Uterus (tissue), 4 donors: ENCODE data around the gene PDK2. TPM values are rescaled to one million over a fixed set of nuclear protein-coding genes. Genes with fewer than 3 reads are reported as not detected.
"Not testable (repeated sequence)": the region's sequence is repeated elsewhere in the genome, so short reads cannot be mapped to it uniquely, and the experiment has no call there.

Experiments
- DNase-seq, 2 donors: peaks; one replicate each; pipeline ENCODE4 v3.0.0-alpha.2; 2019 to 2020
- H3K27ac ChIP-seq, 2 donors: fragments of 200-600 bp; sonication (generic); 1 replicate in 1 of 2; 2 replicates in 1 of 2; pipeline ENCODE4 v1.5.1; 2016 to 2018
- H3K27me3 ChIP-seq, 2 donors: fragments of 200-600 bp; sonication (generic); one replicate each; pipeline ENCODE4 v1.5.1; 2018 to 2019; ENCODE audit warnings: control low read depth in 1 of 2
- H3K36me3 ChIP-seq, 2 donors: fragments of 200-600 bp; sonication (generic); one replicate each; pipeline ENCODE4 v1.5.1; 2019; ENCODE audit warnings: control low read depth in 1 of 2
- H3K4me1 ChIP-seq, 2 donors: fragments of 200-600 bp; sonication (generic); one replicate each; pipeline ENCODE4 v1.5.1; 2018 to 2019; ENCODE audit warnings: control low read depth in 1 of 2
- H3K4me3 ChIP-seq, 2 donors: fragments of 200-600 bp; sonication (generic); 1 replicate in 1 of 2; 2 replicates in 1 of 2; pipeline ENCODE4 v1.5.1; 2018 to 2019; ENCODE audit warnings: mild to moderate bottlenecking in 1 of 2
- H3K9me3 ChIP-seq, 2 donors: fragments of 200-600 bp; sonication (generic); one replicate each; pipeline ENCODE4 v1.5.1; 2019; ENCODE audit warnings: control low read depth in 1 of 2
- CTCF ChIP-seq, 4 experiments: fragments of 200-600 bp in 2 of 4; fragments of 450-650 bp in 2 of 4; sonication (generic) in 2 of 4; IDR thresholded peaks; one replicate each; pipeline ENCODE4 v1.5.1; 2016 to 2019; ENCODE audit warnings: antibody characterized with exemption in 4 of 4, mild to moderate bottlenecking in 2 of 4, moderate library complexity in 1 of 4
- POLR2A ChIP-seq, 2 donors: fragments of 450-650 bp; IDR thresholded peaks; one replicate each; pipeline ENCODE4 v1.6.1; 2016; ENCODE audit warnings: antibody characterized with exemption in 2 of 2, mild to moderate bottlenecking in 1 of 2, moderate library complexity in 1 of 2
- intact Hi-C: fragments of 100-400 bp; cut with DNase I; formaldehyde crosslinking; loops from one replicate; pipeline ENCODE4 v1.15.1; 2023; ENCODE audit warnings: low total_unique reads
- total RNA-seq, 4 donors: library from RNA; depleted of rRNA in 3 of 4; stranded (reverse); fragments of >200 nt in 3 of 4; gene quantifications; one replicate each; pipeline versions ENCODE4 v1.1.0 to v1.2.4, GENCODE V29; 2014 to 2023
- donor health status: DM: yes; HTN: yes; CAD: no.

The PDK2 gene
- total RNA-seq, 4 donors from 2014 or later: 12.9 to 62.6 (median 32.4) TPM

DNA sequence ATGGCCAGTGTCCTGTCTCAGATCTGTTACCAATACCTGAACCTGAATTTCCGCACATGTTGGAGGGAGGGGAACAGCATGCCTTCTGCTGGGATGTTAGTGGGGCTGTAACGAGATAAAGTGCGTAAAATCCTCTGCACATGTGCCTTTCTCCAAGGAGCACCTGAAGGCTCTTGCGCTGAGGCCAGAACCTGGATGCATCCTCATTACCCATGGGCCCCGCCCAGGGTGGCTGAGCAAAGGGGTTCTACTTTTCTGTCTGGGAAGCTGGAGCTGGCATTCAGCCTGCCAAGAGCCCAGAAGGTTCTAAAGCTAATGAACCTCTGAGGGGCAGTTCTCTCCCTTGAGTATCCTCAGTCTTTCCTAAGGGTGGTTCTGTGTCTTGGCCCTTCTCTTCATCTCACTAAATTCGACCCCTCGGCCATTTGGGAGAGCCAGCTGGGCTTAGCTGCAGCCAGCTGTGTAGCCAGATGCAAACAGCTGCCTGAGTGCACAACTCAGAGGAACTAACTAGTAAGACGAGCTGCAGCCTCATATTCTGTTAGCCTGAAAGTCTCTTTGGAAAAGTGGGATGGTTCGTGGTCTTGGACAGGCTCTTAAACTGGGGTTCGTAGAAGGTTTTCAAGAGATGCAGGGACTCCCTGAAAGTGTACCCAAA, 36.7 kb upstream of the PDK2 start:
- intact Hi-C loops: no loop called here
- H3K4me3 ChIP-seq: no peak overlapping the region
- no peak for TF ChIP-seq POLR2A (IDR thresholded peaks at IDR 0.05)
- TF ChIP-seq CTCF (IDR thresholded peaks at IDR 0.05): no peak

GRCh38 chr17:50059256-50059655, 35.9 kb upstream of the PDK2 start:
- Histone ChIP-seq H3K27me3 (no peaks in the 10 kb centered on the region), H3K27ac (peak overlapping the region; percentile 91 to 92), H3K36me3 (no peaks in the 10 kb centered on the region), H3K4me1 (peaks cover 11 to 43% of the 10 kb centered on the region in 2 donors), H3K4me3 (no peak overlapping the region), H3K9me3 (no peaks in the 10 kb centered on the region)
- TF ChIP-seq POLR2A (IDR thresholded peaks at IDR 0.05): no peak
- no peak for DNase-seq
- intact Hi-C loops: no loop called here

More for the DNA sequence above, 36.7 kb upstream of the PDK2 start:
- H3K36me3 ChIP-seq: no peaks in the 10 kb centered on the region
- no peaks in the 10 kb centered on the region for H3K27me3 ChIP-seq
- no peak for DNase-seq
- H3K4me1 ChIP-seq: peaks cover 15 to 40% of the 10 kb centered on the region in 2 donors
- H3K9me3 ChIP-seq: no peaks in the 10 kb centered on the region
- H3K27ac ChIP-seq: peak overlapping the region; percentile 91 to 92

DNA sequence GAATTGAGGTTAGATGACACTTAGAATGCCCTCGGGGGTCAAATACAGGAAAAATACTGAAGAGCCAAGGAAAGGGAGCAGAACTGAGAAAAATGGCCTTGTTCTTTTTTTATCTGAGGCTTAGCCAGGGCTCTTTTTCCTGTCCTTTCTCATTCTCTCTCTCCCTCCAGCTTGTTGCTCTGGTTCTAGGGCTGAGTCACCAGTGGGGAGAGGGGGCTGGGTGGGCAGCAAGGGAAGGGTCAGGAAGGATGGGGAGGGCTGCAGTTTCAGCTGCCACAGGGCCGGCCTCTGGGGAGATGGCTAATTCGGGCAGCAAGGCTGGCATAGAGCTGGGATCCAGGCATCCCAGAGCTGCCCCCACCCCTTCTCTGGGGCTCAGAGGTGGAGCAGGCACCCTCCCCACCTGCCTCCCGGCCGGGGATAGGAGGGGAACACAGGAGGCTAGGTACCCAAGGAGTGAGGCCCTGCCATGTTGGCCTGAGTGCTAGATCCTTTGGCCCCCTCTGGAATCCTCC, 35.3 kb upstream of the PDK2 start:
- intact Hi-C loops: no loop called here
- H3K27me3 ChIP-seq: no peaks in the 10 kb centered on the region
- H3K36me3 ChIP-seq: no peaks in the 10 kb centered on the region
- H3K27ac ChIP-seq: peak overlapping the region; percentile 91 to 92
- no peak overlapping the region for H3K4me3 ChIP-seq
- peaks cover 17 to 47% of the 10 kb centered on the region in 2 donors for H3K4me1 ChIP-seq
- no peak for TF ChIP-seq CTCF (IDR thresholded peaks at IDR 0.05)
- TF ChIP-seq POLR2A (IDR thresholded peaks at IDR 0.05): no peak
- H3K9me3 ChIP-seq: no peaks in the 10 kb centered on the region
- peak in 1 of 2 donors; percentile 47 for DNase-seq

DNA sequence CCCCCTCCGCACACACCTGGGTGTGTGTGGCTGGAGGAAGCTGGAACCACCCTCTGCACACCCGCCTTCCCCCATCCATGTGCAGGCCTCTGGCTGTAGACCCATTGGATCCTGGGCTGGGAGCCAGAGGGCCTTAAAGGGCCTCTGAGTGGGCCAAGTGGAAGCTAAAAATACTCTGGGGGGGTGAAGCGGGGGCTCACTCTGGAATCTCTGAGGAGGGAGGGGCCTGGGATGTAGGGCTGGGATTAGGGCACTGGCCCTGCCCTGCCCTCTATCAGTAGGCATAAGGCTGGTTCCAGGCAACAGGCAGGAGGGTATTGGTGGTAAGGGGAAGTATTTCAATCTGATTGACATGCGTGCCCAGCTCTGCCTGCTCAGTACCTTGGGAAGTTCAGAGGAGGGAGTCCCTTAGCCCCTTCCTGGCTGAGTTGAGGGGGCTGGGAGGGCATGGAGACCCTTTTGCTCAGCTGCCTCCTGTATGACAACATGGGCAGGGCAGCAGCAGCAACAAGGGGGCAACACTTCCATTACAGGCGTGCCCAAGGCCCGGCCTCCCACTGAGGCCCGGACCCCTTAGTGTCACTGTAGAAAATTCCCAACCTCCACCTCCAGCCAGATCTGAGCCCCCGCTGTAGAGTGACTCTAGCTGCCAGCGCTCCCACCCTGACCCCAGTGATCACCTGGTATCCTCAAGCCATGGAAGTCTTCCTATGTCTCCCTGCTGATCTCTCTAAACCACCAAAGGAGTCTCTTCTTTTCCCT, 34.0 kb upstream of the PDK2 start:
- peak; percentile 91 to 93 for DNase-seq
- TF ChIP-seq CTCF (IDR thresholded peaks at IDR 0.05) (no peak), POLR2A (IDR thresholded peaks at IDR 0.05) (no peak)
- Histone ChIP-seq H3K9me3 (no peaks in the 10 kb centered on the region), H3K4me3 (no peak overlapping the region), H3K27ac (peak overlapping the region; percentile 91 to 92), H3K27me3 (no peaks in the 10 kb centered on the region), H3K36me3 (no peaks in the 10 kb centered on the region), H3K4me1 (peaks cover 19 to 47% of the 10 kb centered on the region in 2 donors)
- intact Hi-C loops: no loop called here

DNA sequence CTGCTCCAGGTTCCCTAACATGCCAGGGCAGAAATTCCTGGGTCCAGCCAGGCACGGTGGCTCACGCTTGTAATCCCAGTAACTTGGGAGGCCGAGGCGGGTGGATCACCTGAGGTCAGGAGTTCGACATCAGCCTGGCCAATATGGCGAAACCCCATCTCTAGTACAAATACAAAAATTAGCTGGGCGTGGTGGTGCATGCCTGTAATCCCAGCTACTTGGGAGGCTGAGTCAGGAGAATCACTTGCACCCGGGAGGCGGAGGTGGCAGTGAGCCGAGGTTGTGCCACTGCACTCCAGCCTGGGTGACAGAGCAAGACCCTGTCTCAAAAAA, 33.5 kb upstream of the PDK2 start:
- H3K36me3 ChIP-seq, intact Hi-C loops, H3K9me3 ChIP-seq, H3K27me3 ChIP-seq, DNase-seq, H3K4me3 ChIP-seq: not testable (repeated sequence)
- peaks cover 19 to 47% of the 10 kb centered on the region in 2 donors for H3K4me1 ChIP-seq
- H3K27ac ChIP-seq: peak overlapping the region; percentile 91 to 92
